IPS-NIHi7 (cell line): ENCODE results near the gene KYNU.
"Not testable (repeated sequence)": the region's sequence is repeated elsewhere in the genome, so short reads cannot be mapped to it uniquely, and the experiment has no call there.

Experiments used
- DNase-seq: peaks from one replicate; pipeline ENCODE4 v3.0.0; 2012; ENCODE audit warnings: mixed read lengths; ENCODE audit errors: extremely low spot score

KYNU gene

DNA sequence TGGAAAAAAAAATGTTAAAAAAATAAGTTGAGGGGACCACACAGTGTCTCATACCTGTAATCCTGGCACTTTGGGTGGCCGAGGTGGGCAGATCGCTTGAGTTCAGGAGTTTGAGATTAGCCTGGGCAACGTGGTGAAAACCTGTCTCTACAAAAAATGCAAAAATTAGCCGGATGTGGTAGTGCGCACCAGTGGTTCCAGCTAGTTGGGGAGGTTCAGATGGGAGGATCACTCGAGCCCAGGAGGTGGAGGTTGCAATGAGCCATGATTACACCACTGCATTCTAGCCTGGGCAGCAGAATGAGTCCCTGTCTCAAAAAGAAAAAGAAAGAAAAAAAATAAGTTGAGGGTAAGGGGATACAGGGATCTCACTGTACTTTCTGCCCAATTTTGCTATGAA, 6.1 kb upstream of the KYNU start:
- DNase-seq: no peak

DNA sequence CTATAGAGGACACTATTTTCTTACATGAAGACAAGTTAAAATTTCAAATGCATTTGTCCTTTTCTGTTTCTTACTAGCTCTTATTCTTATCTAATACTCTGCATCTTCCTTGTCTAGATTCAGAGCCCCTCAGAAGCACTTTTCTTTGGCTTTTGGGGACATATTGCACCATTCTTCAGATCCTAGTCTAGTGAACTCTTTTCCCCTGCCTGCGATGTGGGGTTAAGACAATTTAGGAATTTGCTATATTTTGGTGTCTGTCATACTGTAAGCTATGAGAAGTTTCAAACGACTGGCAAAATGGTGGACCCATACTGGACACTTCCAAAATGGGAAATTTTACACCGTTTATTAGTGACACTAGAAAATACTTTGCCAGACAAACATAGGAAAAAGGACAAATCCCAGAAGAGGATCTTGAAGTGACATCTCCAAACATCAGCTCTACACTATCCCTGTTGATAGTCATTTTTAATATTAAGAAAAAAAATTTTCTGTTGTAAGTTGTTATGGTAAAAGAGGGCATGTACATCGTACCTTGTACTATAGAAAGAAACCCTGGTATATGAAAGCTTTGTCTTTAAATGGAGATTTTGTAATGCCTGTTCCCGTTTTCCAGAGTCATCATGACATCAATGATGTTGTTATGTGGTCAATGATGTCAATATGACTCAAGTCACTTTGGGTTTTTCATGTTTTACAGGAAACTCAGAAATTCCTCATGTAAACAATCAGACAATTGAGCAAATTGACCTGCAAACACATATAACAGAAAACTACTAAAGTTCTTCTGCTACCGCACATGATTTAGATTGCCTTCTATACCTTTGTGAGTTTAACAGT, 4.4 kb upstream of the KYNU start:
- no peak for DNase-seq

- DNase-seq: no peak
These were observed 3.6 kb upstream of the KYNU start for GRCh38 chr2:142873831-142874287.

GRCh38 chr2:142874293-142874814, 3.1 kb upstream of the KYNU start:
- DNase-seq: no peak

- no peak for DNase-seq
These were observed 2.5 kb upstream of the KYNU start for GRCh38 chr2:142875010-142875409.

- no peak for DNase-seq
These were observed 1.8 kb upstream of the KYNU start for GRCh38 chr2:142875652-142876051.

DNA sequence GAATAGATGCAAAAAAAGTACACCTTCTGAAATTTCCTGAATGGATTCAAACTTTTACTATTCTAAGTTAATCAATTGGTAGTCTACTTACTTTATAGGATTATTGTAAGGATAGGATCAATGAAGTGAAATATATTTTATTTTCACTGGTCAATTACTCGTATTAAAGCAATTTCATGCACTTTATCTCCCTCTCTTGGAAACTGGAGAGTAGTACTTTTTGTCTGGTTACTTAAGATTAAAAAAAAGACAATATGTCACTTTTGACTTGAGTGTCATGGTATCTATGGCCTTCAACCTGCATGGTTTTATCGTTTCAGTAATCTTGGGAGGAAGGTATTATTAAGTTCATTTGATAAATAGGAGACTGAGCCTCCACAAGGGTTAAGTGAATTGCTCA, 1.0 kb upstream of the KYNU start:
- DNase-seq: no peak

DNA sequence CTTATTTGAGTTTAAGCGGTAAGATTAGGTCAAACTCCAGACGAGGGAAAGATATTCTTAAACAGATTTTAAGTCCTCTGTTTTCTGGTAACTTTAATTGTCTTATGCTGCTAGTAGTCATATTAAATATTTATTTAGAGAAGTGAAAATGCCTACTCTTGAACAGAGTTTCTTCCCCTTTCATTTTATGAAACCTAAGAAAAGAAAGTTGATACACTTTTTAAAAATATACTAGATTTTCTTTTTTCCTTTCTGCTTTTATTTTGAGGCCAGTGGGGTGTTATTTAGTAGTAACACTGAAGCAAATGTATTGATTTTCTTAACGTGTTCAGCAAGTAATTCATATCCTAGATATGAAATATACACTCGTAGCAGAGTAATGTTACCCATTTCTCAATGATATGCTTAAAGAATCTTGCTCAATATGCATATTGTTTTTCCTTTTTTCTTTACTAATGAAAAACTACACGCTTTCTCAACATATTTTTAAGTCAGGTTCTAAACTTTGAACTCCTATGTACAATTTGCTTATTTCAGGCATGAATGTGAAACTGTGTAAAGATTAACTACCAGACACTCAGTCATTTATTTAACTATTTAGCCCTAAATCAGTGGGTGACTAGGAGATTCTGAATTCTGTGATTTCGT, 691 bp downstream of the KYNU start:
- DNase-seq: no peak

DNA sequence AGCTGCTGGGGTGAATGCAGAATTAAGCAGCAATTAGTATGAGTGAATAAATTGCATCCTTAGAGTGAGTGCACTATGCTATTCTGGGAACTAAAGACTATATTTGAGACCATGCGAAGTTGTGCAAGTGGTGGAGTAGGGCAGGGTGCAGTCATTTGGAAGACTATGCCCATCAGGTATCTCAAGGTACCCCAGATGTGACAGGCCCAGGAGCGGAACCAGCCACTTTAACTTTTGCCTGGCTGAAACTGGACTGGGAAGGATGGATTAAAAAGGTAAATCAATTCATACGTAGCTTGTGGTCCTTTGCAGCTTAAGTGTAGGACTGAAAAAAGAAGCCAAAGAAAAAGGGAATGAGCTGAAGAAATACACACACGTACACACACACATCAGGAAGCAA, 1.7 kb downstream of the KYNU start:
- no peak for DNase-seq

- DNase-seq: no peak
These were observed 2.8 kb downstream of the KYNU start for GRCh38 chr2:142880279-142880678.

DNA sequence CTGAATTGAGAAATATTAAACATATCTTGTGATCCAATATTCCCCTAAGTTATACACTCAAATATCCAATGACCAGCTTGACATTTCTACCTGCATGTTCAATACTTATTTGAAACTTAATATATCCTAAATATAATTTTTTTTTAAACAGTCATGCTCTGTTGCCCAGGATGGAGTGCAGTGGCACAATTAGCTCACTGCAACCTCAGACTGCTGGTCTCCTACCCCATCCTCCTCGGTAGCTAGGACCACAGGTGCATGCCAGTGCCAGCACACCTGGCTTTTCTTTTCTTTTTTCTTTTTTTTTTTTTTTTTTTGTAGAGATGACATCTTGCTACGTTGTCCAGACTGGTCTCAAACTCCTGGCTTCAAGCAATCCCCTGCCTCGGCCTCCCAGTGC, 4.2 kb downstream of the KYNU start:
- no peak for DNase-seq

GRCh38 chr2:142882500-142882899, 5.0 kb downstream of the KYNU start:
- not testable (repeated sequence) for DNase-seq

DNA sequence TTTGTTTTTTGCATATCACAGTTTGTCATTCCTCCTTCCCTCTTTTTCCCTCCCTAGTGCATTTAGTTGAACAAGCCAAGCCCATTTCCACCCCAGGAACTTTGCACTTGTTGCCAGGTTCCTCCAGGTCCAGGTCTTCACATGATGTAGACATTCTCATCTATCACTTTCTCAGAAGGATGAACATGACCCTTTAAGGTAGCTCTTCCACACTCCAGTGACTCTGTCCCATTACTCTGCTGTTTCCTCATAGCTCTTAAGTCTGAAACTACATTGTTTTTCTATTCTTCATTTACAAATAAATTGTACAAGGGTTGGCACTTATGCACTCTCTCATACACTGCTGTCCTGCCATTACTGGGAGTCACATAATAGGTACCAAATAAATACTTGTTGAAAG, 6.1 kb downstream of the KYNU start:
- no peak for DNase-seq

- DNase-seq: no peak
These were observed 8.1 kb downstream of the KYNU start for GRCh38 chr2:142885543-142885942.

DNA sequence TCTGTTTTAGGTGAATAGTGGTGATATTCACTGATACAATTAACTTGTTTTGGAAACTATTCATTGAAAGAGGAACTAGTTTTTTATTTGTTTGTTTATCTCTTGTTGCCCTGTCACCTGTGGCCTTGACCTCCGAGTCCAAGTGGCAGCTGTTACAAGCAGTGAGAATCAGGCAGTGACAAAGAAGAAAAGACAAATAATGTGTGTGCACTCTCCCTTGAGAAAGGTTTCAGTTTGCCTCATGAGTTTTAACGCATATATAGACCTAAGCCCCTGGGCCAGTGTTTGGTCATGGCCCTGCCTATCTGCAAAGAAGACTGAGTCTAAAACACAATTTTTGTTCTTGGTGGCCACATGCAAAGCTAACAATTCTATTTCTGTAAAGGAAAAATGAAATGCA, 15.3 kb downstream of the KYNU start:
- DNase-seq: no peak

DNA sequence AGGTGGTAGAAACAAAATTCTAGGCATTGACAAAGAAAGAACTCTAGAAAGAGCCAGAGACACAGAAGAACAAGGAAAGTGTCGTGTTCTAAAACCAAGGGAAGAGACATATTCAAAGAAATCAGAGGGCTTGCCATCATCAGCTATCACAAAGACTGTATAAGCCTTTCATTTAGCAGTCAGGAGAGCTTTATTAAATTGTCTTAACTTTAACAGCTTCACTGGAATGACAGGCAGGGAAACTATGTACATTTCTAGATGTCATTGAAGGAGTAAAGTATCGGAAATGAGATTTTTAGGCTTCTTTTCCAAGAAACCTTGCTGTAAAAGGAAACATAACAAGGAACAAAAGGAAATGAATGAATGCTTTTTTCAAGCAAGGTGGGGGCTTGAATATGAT, 15.8 kb downstream of the KYNU start:
- no peak for DNase-seq

- no peak for DNase-seq
These were observed 20.3 kb downstream of the KYNU start for GRCh38 chr2:142897807-142898206.

GRCh38 chr2:142900327-142900726, 22.9 kb downstream of the KYNU start:
- not testable (repeated sequence) for DNase-seq

- no peak for DNase-seq
These were observed 24.3 kb downstream of the KYNU start for GRCh38 chr2:142901780-142902179.

GRCh38 chr2:142903726-142904125, 26.3 kb downstream of the KYNU start:
- not testable (repeated sequence) for DNase-seq

GRCh38 chr2:142907653-142908052, 30.2 kb downstream of the KYNU start:
- no peak for DNase-seq

GRCh38 chr2:142914507-142915313, 37.2 kb downstream of the KYNU start:
- no peak for DNase-seq
